GM21825 (cell line): ENCODE measurements around the gene C19orf25.

Experiments used
- ATAC-seq: cut with Tn5 transposase; IDR thresholded peaks from one replicate; pipeline ENCODE4 v1.9.1; 2021; ENCODE audit warnings: mild to moderate bottlenecking, moderate library complexity; ENCODE audit not compliant: unreplicated experiment

C19orf25 gene

DNA sequence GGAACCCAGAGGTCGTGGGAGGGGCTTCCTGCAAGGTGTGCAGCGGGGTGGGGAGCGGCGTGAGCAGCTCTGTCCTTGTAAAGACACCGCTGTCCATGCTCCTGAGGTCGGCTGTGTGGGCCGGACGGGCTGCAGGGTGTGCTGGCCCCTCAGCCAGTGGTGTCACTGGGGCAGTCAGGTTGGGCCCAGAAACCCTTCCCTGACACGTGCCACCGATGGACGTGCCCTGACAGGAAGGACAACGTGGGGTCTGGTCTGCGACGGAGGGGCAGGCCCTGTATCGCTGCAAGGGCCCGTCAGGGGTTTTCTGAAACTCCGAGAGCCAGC lies 45.0 kb downstream of the C19orf25 start:
- no peak for ATAC-seq

DNA sequence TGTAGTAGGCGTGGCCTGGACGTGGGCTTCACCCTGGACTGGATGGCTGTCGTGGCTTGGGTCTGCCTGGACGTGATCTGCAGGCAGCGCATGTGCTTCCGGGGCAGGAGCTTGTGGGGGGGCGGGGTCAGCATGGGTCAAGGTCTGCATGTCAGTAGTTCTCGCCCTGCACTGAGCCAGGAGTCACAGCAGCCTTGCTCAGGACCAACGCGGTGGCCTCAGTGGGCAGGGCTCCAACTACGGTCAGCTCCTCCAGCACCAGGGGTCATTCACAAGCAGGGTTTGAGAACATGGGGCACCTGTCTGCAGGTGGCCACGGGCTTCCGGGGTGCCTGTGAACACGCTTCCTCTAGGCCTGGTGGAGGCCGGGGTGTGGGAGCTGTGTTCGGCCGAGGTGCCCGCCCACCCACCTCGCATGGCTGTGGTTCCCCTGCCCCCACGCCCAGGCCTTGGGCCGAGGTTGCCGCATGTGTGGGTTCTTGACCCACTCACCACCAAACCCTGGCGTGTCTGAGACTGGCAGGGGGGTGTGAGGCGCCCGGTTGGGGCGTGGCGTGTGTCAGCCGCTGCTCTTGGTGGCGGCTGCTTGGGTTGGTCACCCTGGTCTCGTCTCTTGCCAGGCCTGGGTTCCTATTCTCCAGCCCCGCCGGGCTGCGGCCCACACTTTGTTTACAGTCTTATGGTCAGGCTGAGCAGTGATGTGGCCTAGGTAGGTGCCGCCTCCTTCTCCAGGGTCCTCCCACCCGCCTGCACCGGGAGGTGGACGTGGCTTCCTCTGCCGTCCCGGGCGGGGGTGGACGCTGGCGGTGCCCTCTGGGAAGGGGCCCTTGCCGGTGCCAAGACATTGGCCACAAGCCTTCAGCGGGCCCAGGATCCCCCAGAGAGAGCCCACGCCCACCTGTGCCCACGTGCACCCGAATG lies 45.6 kb downstream of the C19orf25 start:
- no peak for ATAC-seq

DNA sequence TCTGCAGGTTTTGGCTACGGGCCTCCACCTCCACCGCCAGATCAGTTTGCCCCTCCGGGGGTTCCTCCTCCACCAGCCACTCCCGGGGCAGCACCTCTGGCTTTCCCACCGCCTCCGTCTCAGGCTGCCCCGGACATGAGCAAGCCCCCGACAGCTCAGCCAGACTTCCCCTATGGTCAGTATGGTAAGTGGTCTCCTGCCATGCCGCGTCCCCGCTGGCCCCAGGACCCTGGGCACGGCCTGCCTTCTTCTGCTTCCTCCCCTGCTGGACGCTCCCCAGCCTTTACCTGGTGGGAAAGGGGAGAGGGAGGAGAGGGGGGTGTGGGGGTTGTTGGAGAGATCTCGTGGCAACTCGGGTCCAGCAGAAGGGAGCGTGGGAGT lies 46.5 kb downstream of the C19orf25 start:
- no peak for ATAC-seq

DNA sequence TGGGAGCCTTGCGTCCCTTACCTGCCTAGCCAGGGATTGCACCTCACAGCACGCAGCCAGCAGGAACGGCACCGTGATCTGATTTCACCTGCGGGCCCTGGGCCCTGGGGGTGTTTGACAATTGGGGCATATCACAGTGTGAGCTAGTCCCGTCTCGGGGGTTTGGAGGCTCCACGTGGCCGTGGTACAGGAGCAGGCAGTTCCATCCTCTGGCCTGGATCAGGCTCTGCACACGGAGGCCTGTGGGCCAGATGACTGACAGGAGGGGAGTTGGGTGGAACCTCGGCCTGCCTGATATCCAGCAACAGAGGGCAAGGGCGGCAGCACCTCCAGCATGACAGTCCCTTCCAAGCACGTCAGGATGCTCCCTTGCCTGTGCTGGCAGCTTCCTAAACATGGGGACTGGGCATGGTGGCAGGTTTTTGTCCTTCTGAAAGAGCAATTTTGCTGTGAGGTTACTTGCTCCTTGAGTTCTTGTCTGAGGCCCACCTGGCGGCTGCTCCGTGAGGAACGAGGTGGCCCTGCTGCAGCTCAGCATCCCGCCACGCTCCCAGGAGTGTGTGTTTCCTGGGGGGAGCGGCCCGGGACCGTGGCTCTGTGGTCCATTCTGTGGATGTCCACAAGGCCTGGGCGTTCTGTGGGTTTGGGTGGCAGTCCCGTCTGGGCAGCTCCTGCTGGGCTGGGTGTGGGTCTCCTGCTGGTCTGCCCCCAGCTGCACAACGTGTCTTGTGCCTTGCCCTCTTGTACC lies 47.1 kb downstream of the C19orf25 start:
- ATAC-seq = no peak

DNA sequence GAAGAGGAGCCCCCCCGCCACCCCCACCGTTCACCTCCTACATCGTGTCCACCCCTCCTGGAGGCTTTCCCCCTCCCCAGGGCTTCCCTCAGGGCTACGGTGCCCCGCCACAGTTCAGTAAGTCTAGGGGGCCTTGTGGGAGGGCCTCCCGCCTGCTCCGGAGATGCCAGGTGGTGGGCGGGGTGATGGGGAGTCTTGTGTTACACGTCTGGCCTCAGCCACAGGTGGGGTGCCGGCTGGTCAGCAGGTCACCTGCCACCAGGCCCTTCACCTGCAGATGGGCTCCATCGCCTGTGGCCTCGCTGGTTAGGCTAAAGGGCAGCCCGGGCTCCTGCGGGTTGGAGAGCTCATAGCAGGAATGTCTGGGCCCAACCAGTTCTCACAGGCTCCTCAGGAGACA lies 48.8 kb downstream of the C19orf25 start:
- ATAC-seq = no peak

DNA sequence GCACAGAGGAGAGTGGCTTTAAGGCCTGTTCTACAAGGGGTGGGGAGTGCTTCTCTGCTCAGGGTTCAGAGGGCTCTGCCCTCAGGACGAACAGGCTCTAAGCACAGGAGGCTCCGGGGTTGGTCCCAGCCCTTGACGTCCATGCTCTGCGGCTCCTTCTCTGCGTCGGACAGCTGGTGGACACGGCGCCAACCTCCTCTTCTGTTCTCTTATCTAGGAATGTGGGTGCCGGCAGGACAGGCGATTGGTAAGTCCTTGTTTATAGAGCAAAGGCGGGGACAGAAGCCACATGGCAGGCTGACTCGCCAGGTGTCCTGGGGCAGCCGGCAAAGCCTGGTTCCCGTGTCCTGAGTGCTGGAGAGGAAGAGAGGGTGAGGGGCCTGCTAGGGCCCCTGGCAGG lies 49.3 kb downstream of the C19orf25 start:
- ATAC-seq = no peak

DNA sequence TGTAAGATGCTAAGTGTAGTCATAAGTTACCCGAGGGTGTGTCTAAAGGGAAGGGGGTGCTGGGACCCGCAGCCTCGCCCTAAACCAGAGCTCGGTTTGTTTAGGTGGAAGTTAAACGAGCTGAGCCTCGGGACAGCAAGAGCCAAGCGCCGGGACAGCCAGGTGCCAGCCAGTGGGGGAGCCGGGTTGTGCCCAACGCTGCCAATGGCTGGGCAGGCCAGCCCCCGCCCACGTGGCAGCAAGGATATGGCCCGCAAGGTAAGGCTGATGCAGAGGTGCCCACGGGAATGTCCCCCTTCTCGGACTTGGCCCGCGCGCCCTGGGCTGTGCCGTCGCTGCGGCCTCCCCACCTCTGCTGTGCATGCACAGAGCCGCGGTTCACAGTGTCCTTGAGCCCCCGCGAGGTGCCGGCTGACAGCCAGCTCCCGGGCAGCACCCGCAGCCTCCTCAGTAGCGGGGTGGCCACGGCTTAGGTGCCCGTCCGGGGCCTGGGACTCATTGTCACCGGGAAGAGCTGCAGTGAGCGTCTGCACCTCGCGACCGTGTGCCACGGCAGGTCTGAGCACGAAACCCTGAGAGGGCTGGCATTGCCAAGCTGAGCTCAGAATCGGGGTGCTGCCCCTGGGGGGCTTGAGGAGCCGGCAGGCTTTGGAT lies 50.1 kb downstream of the C19orf25 start:
- no peak for ATAC-seq

DNA sequence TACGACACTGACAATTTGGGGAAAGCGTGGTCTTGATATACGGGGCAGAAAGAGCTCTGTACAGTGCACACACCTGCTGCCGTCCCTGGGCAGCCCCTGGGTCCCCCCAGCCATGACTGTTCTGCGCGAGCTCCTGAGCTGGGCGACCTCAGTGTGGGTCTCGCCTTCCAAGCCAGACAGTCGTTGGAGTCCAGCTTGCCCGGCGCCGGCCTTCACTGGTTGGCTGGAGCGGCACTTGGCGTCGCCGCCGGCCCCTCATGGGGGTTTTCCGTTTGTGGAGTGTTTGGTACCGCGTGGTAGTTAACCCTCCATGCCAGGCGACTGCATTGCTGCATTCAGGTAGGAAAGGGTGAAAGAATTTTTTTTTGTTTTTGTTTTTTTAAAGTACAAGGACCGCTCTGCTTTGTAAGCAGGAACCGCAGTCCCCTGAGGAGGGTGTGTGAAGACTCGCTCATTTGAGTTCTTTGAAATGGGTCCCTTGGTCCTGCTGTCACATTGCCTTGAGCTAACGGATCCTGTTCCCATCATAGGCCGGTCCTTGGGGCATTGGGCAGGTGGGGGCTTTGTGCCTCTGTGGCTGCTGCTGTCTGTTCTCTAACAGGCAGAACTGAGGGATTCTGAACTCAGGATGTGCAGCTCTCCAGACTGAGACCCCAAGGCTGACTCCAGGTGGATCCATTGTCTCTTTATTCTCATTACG lies 51.6 kb downstream of the C19orf25 start:
- ATAC-seq = no peak

DNA sequence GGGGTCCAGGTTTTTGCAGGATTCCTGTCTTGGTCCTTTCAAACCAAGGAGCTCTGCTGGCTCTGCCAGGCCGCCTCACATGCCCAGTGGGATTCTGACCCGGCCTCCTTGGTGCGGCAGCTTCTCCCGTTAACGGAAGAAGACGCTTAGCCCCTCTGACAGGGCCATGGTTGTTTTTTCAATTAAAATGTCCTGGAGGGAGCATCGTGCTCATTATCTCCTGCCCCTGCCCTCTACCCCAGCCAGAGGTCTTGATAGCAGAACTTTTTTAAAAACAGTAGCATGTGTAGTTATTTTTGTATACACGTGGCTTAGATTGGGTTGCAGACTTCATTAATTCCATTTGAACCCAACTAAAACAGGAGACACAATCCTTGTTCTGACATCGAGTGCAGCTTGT lies 52.3 kb downstream of the C19orf25 start:
- no peak for ATAC-seq

DNA sequence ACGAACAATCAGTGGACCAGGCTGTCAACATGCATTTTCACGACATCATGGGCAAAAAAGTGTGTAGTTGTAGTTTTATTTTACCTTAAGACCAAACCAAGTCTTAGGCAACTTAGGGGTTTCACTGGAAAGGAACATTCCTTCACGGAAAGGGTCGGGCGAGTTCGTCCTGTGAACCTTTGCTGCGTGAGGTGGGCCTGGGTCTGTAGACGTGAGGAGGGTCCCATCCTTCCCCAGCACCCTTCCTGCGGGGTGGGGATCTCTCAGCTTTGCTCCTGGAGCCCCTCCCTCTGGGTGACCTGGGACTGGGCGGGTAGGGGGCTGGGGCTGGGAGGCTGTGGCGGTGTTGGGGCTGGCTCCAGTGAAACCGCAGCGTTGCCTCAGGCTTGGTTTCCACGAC lies 53.1 kb downstream of the C19orf25 start:
- ATAC-seq = no peak

DNA sequence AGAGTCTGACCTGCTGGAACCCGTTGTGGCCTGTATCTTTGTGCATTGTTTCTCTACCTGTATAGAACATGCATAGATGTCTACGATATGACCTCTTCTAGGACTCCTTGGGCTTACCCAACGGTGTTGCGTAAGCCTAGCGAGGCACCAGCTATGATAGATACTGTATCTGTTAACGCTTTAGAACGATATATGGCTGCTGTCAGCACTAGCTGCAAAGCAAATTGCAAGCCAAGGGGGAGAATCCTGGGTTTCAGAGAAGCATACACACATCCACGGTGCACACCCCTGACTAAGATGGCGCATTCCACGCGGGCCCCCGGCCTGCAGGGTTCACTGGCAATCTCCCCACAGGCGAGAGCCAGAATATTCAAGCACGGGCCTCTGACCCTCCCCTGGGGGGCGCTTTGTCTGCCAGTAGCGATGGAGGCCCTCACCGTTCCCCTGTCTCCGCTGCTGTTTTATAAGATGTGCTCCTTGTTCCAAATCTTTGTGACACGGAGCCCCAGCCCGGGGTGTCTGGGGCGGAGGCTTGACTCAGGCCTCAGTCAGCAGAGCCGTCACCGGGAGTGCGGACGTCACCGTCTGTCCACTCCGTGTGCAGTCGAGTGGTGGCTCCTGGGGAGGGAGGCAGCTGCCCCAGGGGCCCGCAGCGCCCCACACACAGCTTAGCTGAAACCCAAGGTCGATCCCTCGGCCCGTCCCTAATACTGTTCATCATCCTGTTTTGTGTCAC lies 53.7 kb downstream of the C19orf25 start:
- no peak for ATAC-seq

DNA sequence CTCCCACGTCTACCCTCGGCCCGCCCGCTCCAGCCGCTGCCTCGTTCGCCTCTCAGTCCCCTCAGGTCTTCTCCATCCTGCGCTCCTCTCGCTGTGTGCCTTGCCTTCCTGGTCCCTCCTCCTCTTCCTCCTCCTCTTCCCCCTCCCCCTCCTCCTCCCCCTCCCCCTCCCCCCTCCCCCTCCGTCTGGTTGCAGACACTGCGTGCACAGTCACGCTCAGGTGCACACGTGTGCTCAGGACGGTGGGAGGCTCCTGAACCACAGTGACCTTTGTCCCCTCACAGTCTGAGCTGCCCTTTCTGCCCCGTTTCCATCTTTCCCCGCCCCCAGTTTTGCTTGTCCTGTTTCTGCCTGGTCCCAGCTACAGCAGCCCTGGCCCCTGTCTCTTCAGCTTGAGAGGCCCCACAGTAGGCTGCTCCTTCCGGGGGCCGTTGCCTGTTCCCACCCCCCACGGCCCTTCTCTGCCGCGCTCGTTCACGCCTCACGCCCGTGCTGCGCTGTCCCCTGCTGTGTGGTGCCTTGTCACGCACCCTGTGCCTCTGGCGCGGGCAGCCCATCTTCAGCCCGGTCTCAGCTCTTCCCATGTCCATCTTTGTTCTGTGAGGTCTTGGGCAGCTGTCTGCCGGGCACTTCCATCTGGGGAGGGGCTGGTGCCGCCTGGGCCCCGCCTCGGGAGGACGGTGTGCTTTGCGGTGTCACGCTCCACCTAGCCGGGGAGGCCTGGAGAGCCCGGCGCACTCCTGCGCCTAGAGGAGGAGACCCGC lies 54.6 kb downstream of the C19orf25 start:
- no peak for ATAC-seq

DNA sequence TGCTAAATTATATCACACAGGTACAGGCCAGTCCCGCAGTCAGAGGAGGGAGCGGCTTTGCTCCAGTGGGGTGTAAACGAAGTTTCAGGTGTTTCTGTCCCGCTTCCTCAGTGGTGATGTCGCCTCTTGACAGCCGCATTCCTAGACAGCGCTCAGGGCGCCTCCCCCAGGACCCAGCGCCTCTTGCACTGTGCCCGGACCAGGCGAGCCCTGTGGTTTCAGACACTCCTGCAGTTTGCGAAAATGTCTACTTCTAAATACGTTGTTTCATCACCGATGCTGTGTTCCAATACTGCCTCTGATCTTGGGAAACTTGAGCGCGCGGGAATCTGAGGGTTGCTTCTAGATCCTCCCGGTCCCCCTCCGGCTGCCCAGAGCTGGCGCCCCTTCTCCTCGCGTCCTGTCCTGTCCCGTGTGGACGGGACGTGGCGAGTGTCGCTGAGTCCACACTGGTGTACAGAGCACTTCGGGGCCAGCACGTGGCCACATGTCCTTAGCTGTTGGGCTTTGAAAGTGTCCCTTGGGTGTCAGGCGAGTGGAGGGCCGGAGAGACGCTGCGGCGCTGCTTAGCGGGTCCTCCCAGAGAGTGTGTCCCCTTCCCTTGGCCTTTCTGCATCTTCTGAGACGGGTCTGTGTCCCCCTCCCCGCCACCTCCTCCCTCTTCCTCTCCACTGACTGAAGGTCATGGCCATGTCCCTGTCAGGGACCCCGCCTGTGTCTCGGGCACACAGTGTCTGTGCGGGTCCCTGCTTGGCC lies 55.4 kb downstream of the C19orf25 start:
- ATAC-seq = no peak
